ENCODE measurements around the gene UBR4. TPM values are rescaled to one million over a fixed set of nuclear protein-coding genes. Genes with fewer than 3 reads are reported as not detected.

Gene UBR4
- 40.8 and 74.0 TPM in 2 replicates for total RNA-seq

DNA sequence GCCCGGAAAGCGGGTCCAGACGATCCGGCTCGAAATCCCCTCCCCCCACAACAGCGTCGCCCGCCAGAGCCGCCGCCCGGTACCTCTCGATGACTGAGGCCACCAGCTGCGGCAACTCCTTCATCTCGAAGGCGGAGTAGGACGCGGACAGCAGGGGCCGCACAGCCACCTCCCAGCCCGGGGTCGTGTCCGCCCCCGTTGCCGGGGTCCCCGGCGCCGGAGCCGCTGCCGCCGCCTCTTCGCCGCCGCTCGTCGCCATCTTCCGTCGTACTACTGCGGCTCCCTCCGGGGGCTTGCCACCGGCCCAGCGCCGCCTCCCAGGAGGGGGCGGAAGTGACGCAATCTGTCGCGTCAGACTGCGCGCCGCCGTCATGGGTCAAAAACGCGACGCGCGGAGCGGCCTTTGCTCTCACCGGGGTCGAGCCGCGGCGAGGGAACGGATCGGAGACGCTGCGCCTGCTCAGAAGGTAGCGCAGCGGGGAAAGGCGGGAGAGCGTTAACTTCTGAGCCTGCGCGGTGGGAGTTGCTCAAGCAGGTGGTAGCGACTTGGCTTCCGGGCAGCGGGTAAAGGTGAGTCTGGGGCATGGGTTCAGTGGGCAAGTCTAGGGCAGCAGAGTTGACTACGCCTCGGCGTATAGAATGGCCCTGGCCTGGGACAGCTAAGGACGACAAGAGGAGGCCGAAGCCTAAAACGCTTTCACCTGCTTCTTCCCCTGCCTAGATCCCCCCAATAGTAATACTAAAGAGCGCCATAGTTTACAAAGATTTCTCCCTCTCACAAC is at the start of gene UBR4:
Gene UBR4 (minus strand): TSS at position 277 of the 782 bp plus-strand sequence. CDS start 18 bp downstream, at position 259.

DNA sequence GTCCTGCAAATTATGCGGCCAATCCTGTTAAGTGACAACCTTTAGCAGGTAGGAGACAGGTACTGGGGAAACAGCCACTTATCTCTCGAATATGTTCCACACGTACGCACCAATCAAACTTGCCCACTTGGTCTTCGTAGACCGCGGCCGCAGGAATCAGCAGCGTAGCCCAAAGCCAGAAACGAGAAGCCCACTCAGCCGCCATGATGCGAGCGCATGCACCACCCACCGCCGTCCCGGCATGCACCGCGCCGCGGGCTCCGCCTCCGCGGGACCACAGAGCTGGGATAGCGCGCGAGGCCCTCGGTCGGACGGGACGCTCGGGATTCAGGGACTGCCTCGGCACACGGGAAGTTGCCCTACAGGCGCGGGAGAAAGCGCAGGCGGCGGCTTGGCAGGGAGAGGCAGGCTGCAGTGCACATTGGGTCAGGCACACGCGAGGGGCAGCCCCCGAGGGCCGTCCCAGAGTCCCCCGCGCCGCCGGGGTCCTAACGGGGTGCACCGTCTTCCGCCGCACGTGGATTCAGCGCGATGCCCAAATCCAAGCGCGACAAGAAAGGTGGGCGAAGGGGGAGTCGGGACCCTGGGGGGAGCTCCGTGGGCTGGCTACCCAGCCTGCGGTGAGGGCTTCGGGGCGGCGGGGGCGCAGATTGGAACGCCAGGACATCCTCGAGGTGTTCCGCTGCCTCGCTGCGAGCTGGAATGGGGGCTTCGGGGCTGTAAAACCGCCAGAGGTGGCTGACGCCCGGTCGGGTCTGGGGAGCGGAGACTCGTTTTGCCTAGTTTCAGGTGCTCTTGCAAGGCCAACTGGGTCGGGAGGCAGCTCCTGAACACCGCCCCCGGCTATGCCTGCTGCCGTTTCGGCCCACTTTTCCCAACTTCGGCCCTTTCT is 41.5 kb upstream of the UBR4 start, which contains the start of the genes EMC1 and MRTO4:
Gene EMC1 (minus strand): TSS at position 220 of the 892 bp plus-strand sequence. CDS start 15 bp downstream, at position 205.
Gene MRTO4 (plus strand): TSS at position 501 of the 892 bp plus-strand sequence. CDS start 31 bp downstream, at position 532.

Other genes with a start within 250 kb of the UBR4 start
- 64.8 and 89.4 TPM in 2 replicates for gene EMC1, start 41.3 kb upstream of the UBR4 start, total RNA-seq
- gene MRTO4, start 41.5 kb upstream of the UBR4 start, total RNA-seq, result 27.1 and 28.0 TPM in 2 replicates
- 0.54 TPM in 1 of 2 replicates, not detected in the other for gene AKR7A3, start 78.5 kb upstream of the UBR4 start, total RNA-seq
- gene AKR7A2, start 101.9 kb upstream of the UBR4 start, total RNA-seq, result 106 and 107 TPM in 2 replicates
- 13.9 and 20.9 TPM in 2 replicates for gene SLC66A1, start 102.1 kb upstream of the UBR4 start, total RNA-seq

Data from cardiac atrium fibroblast (primary cell).